Breast epithelium (tissue), 3 donors: Measurements from ENCODE around the gene CHST10.

Experiments used
- POLR2A ChIP-seq: fragments of 450-650 bp; IDR thresholded peaks from one replicate; pipeline ENCODE4 v1.6.1; 2016; ENCODE audit warnings: antibody characterized with exemption, mild to moderate bottlenecking, moderate library complexity
- TF ChIP-seq, protein P1 (sequence below), 3 donors: fragments of 450-650 bp; IDR thresholded peaks; one replicate each; pipeline ENCODE4 v1.5.1; 2016 to 2017; ENCODE audit warnings: antibody characterized with exemption in 3 of 3, mild to moderate bottlenecking in 3 of 3, moderate library complexity in 3 of 3

DNA sequence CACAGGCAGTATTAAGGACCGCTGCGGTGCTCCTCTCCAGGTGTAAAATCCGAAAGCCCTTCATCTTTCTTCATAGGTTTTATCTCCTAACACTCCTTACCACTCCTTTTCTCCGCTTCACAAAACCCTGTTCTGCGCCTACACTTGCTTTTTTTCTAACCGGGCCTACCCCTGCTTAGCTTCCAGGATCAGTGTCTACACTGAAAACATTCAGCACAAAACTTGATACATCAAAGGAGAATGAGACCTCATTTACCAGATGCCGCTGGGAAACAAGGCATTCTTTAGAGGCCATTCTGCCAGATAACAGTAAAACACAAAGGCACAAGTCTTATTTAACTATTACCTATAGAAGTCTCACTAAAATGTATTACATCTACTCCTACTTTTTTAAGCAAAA, 13.1 kb downstream of the CHST10 start:
- TF ChIP-seq, protein P1, sequence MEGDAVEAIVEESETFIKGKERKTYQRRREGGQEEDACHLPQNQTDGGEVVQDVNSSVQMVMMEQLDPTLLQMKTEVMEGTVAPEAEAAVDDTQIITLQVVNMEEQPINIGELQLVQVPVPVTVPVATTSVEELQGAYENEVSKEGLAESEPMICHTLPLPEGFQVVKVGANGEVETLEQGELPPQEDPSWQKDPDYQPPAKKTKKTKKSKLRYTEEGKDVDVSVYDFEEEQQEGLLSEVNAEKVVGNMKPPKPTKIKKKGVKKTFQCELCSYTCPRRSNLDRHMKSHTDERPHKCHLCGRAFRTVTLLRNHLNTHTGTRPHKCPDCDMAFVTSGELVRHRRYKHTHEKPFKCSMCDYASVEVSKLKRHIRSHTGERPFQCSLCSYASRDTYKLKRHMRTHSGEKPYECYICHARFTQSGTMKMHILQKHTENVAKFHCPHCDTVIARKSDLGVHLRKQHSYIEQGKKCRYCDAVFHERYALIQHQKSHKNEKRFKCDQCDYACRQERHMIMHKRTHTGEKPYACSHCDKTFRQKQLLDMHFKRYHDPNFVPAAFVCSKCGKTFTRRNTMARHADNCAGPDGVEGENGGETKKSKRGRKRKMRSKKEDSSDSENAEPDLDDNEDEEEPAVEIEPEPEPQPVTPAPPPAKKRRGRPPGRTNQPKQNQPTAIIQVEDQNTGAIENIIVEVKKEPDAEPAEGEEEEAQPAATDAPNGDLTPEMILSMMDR (IDR thresholded peaks at IDR 0.05) = no peak
- TF ChIP-seq POLR2A = no peak
